IPS-18c (cell line): ENCODE results near the gene FAM13B.

Source experiments
- H3K4me3 ChIP-seq: 2 replicates; pipeline ENCODE4 v1.7.0; 2013; ENCODE audit warnings: low read depth, mild to moderate bottlenecking, low read length, moderate library complexity; ENCODE audit not compliant: insufficient read depth
- H3K9me3 ChIP-seq: one replicate; pipeline ENCODE4 v1.6.1; 2013; ENCODE audit warnings: mild to moderate bottlenecking, low read length, moderate library complexity; ENCODE audit not compliant: control insufficient read depth, insufficient read depth

Gene FAM13B

DNA sequence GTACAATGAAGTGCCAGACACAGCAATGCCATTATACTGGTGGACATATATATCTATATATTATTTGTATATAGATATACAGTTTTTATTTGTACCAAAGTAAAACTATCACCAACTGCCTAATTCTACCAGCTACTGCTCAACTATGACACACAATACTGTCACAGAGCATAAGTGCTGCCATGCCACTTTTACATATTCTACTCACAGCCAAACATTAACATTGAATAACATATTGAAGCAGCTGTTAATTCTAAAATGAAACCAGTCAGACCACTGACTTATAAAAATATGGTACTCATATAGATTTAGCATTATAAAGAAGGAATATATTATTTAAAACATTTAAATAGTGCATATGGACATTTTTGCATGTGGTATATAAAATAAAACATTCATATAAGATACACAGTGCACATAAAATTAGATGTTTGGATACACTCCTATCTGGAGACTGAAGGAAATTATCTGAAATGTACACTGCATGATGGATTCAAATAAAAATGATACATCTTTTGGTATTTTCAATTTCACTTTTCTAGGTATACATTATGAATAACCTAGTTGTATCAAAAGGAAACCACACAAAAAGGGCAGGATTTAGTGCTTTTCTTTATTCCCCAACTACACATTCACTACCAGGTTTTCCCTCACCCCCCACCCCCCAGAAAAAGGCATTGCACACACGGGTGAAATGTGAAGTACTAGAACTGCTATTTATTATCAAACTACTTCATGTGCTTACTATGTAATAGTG is 94.7 kb downstream of the FAM13B start:
- H3K4me3 ChIP-seq = no peak overlapping the region
- H3K9me3 ChIP-seq = no peaks in the 10 kb centered on the region

DNA sequence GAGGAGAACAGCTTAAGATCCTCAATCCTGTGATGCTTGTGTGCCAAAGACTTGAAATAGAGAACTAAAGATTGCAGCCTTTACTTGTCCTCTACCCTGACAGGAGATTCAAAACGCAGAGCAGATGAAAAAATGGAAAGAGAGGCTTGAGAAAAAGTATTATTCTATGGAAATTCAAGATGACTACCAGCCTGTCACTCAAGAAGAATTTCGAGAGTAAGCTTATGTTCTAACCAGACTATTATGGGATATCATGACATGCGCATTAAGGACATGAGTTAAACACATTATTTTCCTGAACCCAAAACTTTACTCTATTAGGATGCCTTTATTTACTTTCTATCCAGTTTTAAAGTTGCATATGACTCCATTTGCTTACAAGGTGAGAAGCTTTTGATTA is 97.2 kb downstream of the FAM13B start:
- H3K4me3 ChIP-seq = no peak overlapping the region
- no peaks in the 10 kb centered on the region for H3K9me3 ChIP-seq

DNA sequence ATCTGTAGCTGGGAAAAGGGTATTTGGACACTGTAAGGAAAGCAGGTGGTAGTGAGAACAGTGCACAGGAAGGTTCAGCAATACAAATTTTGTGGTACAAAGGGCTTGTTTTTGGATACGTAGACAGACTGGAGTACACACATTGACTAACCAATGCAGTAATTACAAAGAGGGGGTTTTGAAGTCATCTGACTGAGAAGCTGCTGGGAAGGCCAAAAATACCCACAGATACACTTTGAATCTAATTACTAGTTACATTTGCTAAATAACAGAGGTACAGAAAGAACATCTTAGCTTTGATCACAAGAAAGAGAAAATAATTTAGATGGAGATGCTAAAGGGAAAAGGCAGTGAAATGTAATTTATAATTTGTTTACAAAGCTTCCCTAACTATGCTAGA is 97.7 kb downstream of the FAM13B start:
- Histone ChIP-seq H3K4me3 (no peak overlapping the region), H3K9me3 (no peaks in the 10 kb centered on the region)

DNA sequence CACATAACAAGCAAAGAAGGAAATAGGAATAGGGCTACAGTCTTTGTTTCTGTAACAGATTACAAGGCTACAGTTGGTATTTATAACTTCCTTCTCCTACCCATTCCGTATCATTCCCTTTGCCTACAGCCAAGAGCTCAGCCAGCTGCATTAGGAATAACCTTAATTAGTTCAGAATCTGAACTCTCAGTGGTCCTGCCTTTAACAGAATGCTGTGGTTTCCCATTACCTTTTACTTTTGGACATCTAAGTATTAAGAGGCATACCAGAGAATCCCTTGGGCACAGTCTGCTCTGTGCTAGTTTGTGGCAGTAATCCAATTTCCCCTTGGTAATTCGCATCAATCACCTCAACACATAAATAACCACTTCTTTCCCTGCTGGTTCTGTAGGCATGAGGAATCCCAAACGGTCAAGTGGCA is 99.4 kb downstream of the FAM13B start:
- H3K4me3 ChIP-seq = no peak overlapping the region

DNA sequence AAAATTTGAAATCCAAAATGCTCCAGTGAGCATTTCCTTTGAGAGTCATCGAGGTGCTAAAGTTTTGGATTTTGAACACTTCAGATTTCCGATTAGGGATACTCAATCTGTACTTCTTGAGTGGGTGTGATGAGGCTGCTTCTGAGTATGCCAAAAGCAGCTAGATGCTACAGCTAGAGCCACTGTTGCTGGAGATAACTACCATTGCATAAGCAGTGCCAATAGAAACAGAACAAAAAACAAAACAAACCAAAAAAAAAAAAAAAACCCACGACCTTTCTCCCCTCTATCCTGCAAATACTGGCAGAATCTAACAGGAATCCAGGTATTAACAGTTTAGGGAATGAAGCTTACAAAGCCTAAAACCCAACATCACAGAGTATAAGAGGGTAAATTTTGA is 100.1 kb downstream of the FAM13B start:
- Histone ChIP-seq H3K9me3 (no peaks in the 10 kb centered on the region), H3K4me3 (no peak overlapping the region)

More for the DNA sequence above, 99.4 kb downstream of the FAM13B start:
- H3K9me3 ChIP-seq = no peaks in the 10 kb centered on the region

DNA sequence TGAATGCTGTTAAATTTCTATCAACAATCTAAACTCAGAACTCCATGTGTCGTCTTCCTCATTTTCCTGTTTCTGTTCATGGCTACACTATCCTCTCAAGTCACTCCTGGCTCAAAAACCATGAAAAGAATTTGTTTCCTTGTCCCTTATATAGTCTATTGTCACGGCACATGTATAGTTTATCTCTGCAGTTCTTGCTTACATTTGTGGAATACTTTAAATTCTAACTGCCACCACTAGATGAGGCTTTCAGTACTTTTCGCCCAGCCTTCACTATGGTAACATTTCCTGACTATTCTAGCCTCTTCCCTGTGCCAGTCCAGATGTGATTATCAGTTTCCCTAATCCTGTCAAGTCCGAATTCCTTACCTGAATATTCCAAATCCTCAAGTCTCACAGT is 109.0 kb downstream of the FAM13B start:
- Histone ChIP-seq H3K4me3 (no peak overlapping the region), H3K9me3 (no peaks in the 10 kb centered on the region)

DNA sequence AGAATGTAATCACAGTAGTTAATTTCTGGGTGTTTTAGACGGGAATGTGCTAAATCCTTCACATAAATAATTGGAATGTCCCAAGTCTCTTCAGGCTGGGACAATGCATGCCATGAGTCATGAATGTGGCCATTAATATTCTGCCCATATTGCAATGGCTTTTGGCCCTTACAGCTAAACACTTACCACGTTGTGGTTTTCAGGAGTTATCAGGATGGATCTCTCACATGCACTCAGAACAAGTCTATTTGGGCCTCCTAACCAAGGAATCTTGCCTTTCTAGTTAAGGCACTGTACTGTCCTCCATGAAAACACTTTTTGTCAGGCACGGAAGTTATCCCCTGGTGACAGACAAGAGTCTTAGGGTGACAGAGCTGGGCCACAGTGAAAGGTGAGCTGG is 110.9 kb downstream of the FAM13B start:
- Histone ChIP-seq H3K9me3 (no peaks in the 10 kb centered on the region), H3K4me3 (no peak overlapping the region)

DNA sequence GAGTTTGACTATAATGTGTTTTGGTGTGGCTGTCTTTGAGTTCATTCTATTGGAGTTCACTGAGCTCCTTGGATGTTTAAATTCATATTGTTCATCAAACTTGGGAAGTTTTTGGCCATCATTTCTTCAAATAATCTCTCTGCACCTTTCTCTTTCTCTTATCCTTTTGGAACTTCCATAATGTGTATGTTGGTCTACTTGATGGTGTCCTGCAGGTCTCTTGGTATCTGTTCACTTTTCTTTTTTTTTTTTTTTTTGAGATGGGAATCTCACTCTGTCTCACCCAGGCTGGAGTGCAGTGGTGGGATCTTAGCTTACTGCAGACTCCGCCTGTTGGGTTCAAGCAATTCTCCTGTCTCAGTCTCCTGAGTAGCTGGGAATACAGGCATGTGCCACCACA is 116.0 kb downstream of the FAM13B start:
- peaks cover 2% of the 10 kb centered on the region for H3K9me3 ChIP-seq
- no peak overlapping the region for H3K4me3 ChIP-seq

DNA sequence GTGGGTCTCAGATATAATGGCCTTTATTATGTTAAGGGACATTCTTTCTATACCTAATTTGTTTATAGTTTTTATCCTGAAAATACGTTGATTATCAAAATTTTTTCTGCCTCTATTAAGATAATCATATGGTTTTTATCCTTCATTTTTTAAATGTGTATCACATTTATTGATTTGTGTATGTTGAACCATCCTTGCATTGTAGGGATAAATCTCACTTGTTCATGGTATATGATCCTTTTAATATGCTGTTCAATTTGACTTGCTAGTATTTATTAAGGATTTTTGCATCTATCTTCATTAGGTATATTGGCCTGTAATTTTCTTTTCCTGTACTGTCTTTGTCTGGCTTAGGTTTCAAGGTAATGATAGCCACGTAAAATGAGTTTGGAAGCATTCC is 118.1 kb downstream of the FAM13B start:
- Histone ChIP-seq H3K4me3 (no peak overlapping the region), H3K9me3 (peaks cover 2% of the 10 kb centered on the region)

DNA sequence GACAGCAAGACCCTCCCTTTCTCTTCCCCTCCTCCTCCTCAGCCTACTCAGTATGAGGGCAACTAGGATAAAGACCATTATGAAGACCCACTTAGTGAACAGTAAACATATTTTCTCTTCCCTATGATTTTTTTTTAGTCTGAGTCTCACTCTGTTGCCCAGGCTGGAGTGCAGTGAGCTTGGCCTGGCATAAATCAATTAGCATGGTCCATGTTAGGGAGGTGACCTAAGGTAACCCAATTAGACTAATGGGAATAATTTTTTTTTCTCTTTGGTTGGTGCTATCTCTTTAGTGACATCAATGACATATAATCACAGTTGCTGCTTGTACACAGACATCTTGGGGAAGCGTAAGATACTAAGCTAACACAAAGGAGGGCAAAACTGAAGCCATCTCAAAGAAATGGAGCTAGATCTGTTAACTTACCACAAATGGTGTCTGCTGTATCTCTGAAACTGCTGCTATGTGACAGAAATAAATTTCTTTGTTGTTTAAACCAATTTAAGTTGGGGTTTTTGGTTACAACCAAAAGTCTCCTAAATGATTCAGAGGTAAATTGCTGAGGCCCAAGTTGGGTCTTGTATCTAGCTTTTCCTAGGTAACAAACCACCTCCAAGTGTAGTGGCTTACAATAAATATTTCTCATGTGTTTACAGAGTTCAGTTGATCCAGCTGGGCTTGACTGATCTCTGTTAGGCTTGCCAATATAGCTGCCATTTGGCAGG is 130.3 kb downstream of the FAM13B start:
- H3K9me3 ChIP-seq = no peaks in the 10 kb centered on the region
- H3K4me3 ChIP-seq = no peak overlapping the region

DNA sequence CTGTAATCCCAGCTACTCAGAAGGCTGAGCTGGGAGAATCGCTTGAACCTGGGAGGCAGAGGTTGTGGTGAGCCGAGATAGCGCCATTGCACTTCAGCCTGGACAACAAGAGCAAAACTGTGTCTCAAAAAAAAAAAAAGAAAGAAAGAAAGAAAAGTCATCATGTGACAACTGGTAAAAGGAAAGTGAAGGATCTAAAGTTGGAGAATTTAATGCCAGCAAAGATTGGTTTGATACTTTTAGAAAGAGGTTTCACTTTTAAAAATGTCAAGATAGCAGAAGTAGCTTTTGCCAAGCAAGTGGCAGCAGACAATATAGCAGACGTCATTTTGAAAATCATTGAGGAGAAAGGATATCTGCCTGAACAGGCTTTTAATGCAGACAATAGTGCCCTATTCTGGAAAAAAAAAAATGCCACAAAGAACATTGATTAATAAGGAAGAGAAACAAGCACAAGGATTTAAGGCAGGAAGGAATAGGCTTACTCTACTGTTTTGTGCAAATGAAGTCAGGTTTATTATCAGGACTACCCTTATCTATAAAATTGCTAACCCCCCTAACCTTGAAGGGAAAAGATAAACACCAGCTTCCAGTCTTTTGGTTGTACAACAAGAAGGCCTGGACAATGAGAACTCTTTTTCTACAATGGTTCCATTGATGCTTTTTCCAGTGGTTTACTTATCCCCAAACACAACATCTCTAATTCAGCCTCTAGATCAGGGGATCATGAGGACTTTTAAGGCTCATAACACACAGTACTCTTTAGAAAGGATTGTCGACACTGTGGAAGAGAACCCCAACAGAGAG is 131.7 kb downstream of the FAM13B start:
- no peak overlapping the region for H3K4me3 ChIP-seq
- no peaks in the 10 kb centered on the region for H3K9me3 ChIP-seq

DNA sequence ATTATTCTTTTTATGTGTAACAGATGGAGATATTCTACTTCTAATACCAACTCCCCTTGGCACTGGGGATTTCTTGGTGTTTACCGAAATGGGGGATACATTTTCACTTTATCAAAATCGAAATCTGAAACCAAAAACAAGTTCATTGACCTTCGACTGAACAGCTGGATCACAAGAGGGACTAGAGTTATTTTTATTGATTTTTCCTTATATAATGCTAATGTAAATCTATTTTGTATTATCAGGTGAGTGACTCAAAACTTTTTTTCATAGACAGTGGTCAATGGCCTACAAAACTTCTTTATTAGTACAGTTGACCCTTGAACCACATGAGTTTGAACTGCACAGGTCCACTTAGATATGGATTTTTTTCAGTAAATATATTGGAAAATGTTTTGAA is 133.4 kb downstream of the FAM13B start:
- Histone ChIP-seq H3K4me3 (no peak overlapping the region), H3K9me3 (no peaks in the 10 kb centered on the region)

DNA sequence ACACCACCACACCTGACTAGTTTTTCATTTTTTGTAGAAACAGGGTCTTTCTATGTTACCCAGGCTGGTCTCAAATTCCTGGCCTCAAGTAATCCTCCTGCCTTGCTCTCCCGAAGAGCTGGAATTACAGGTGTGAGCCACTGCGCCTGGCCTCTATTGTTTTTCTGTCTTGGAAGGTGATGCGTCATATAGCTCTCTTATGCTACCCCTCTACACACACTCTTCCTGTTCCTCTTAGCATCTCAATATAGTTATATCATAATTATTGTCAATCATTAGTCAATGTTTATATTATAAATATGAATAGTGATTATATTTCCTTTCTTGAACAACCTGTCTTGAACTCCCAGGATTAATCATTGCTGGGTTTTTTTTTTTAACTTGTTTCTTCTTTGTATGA is 136.3 kb downstream of the FAM13B start:
- no peak overlapping the region for H3K4me3 ChIP-seq
- no peaks in the 10 kb centered on the region for H3K9me3 ChIP-seq

DNA sequence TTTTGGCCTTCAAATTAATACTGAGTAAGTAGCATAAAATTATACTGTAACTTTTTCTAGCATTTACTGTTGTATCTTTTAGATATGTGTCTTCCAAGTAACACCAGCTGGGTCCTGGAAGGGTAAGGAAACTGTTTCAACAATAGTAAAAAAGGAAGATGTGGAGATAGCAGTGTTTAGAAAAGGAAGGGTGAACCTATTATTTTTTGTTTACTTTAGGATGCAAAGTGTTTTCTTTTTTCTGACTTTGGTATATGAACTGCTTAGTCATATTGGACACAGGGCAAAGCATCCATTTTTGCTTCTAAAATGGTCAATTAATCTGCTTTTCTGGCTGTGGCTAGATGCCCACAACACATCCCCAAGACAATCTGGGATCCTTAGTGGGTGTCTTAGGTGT is 138.3 kb downstream of the FAM13B start:
- Histone ChIP-seq H3K4me3 (no peak overlapping the region), H3K9me3 (no peaks in the 10 kb centered on the region)

DNA sequence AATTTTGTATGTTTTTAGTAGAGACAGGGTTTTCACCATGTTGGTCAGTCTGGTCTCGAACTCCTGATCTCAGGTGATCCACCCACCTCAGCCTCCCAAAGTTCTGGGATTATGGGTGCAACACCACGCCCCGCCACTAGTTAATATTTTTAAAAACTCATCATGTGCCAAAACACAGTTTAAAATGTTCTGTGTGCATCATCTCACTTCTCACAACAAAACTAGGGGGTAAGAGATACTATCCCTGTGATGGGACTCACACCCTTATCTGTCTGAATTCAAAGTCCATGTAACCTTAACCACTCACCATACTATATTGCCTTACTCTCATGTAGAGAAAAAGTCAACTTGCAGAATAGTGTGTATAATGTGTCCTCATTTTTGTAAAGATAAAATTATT is 141.0 kb downstream of the FAM13B start:
- H3K4me3 ChIP-seq = no peak overlapping the region
- H3K9me3 ChIP-seq = no peaks in the 10 kb centered on the region

DNA sequence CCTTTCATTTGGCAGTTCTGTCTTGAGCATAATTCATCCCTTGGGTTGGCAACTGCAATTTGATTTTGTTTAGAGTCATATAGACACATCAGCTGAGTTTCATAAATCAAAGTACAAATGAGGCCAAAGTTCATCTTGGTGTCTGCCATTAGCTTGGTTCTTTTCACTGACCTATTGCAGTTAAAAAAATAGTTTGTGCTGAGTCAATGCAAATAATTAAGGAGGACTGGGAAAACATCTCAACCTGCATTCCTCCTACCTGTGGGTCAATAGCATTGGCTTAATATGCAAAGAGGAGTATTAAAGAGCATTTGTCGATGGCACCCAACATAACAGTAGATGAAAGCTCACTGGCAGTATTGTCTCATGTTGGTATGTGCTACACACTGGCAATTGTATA is 142.0 kb downstream of the FAM13B start:
- H3K9me3 ChIP-seq = no peaks in the 10 kb centered on the region
- H3K4me3 ChIP-seq = no peak overlapping the region

DNA sequence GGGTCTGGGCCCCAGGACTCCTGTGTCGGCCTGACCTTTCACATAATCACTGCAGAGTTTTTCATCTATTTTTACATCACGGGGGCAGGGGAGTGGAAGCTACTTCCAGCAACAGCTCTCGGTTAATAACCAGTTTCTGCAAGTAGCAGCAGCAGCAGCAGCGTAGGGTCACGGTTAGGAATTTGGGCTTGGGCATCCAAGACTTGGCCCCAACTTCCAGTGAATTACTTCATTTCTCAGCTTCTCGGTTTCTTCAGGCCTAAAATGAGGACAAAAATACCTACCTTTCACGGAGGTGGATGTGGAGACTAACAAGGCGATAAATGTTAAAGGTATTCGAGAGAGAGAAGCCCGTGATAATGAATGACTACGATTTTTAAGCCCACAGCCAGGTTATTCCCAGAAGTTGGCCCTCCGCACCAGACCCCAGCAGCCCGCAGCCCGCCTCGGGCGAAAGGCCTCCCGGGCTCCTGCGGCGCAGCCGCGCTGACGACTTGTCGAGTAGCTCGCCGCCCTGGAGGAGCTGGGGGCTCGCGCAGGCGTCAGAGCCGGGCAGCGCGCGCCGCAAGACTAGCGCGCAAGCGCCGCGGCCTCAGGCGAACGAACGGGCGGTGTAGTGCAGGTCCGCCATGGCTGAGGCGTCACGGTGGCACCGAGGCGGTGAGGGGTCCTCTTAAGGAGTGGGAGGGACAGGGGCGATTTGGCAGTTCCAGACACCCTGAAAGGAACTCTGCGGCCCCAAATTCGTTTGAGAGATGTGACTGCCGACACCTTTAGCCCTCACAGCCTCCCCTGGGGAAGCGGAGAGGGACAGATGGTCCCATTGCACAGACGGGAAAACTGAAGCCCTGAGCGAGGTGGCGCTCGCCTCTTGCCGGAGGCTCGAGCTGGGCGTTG is 143.8 kb downstream of the FAM13B start, which contains the start of gene PKD2L2:
Gene PKD2L2, plus strand, starts transcription at position 595 of the 897 bp plus-strand sequence. Its CDS starts 35 bp downstream, at position 630.
- no peaks in the 10 kb centered on the region for H3K9me3 ChIP-seq

More for the DNA sequence above, 143.8 kb downstream of the FAM13B start, which contains the start of gene PKD2L2:
- peak within 1 kb of the TSS; percentile 29; the same call in 1 of the 2 replicates for H3K4me3 ChIP-seq
